Liver (tissue), 9 donors: ENCODE data around the gene OR52A1. TPM values are rescaled to one million over a fixed set of nuclear protein-coding genes. Genes with fewer than 3 reads are reported as not detected.

Source experiments
- DNase-seq: peaks from one replicate; pipeline ENCODE4 v3.0.0-alpha.2; 2017; ENCODE audit warnings: low spot score
- H3K27ac ChIP-seq, 2 donors: one replicate each; pipeline ENCODE4 v1.7.0; 2013; ENCODE audit warnings: inconsistent platforms in 2 of 2, low read length in 2 of 2, control low read depth in 1 of 2, low read depth in 1 of 2, mild to moderate bottlenecking in 1 of 2
- H3K27me3 ChIP-seq, 4 donors: one replicate each; pipeline versions ENCODE4 v1.6.1 to v1.7.0; 2013; ENCODE audit warnings: low read length in 3 of 4, inconsistent platforms in 1 of 4, mild to moderate bottlenecking in 1 of 4, moderate library complexity in 1 of 4; ENCODE audit not compliant: control insufficient read depth in 4 of 4, insufficient read depth in 4 of 4
- H3K36me3 ChIP-seq, 4 donors: one replicate each; pipeline versions ENCODE4 v1.6.1 to v1.7.0; 2013; ENCODE audit warnings: low read length in 3 of 4, mild to moderate bottlenecking in 3 of 4, low read depth in 1 of 4, moderate library complexity in 1 of 4; ENCODE audit not compliant: control insufficient read depth in 4 of 4, insufficient read depth in 3 of 4
- H3K4me1 ChIP-seq, 4 donors: one replicate each; pipeline versions ENCODE4 v1.6.1 to v1.7.0; 2013; ENCODE audit warnings: low read length in 3 of 4, mild to moderate bottlenecking in 3 of 4, moderate library complexity in 1 of 4; ENCODE audit not compliant: control insufficient read depth in 4 of 4, insufficient read depth in 4 of 4
- H3K4me3 ChIP-seq, 3 donors: one replicate each; pipeline versions ENCODE4 v1.6.1 to v1.7.0; 2013; ENCODE audit warnings: low read length in 3 of 3, control low read depth in 1 of 3, low read depth in 1 of 3, mild to moderate bottlenecking in 1 of 3
- H3K9ac ChIP-seq, 2 donors: one replicate each; pipeline ENCODE4 v1.7.0; 2013; ENCODE audit warnings: low read length in 2 of 2, mild to moderate bottlenecking in 2 of 2, moderate library complexity in 2 of 2, control low read depth in 1 of 2, low read depth in 1 of 2
- H3K9me3 ChIP-seq, 4 donors: one replicate each; pipeline versions ENCODE4 v1.6.1 to v1.7.0; 2013; ENCODE audit warnings: low read length in 3 of 4; ENCODE audit not compliant: control insufficient read depth in 4 of 4
- FOXA1 ChIP-seq: IDR thresholded peaks from 2 replicates; pipeline ENCODE4 v1.6.1; 2016; ENCODE audit warnings: antibody characterized with exemption
- HNF4A ChIP-seq, 2 donors: conservative IDR thresholded peaks; 2 replicates each; pipeline ENCODE4 v1.6.1; 2016; ENCODE audit warnings: antibody characterized with exemption in 2 of 2, mild to moderate bottlenecking in 2 of 2
- JUND ChIP-seq, 2 donors: IDR thresholded peaks; 2 replicates each; pipeline ENCODE4 v1.6.1; 2016; ENCODE audit warnings: antibody characterized with exemption in 2 of 2
- MAX ChIP-seq: IDR thresholded peaks from 2 replicates; pipeline ENCODE4 v1.6.1; 2016; ENCODE audit warnings: antibody characterized with exemption
- RAD21 ChIP-seq, 2 donors: IDR thresholded peaks; 2 replicates each; pipeline ENCODE4 v1.6.1; 2016; ENCODE audit warnings: antibody characterized with exemption in 2 of 2, mild to moderate bottlenecking in 2 of 2
- REST ChIP-seq: IDR thresholded peaks from 2 replicates; pipeline ENCODE4 v1.6.1; 2016; ENCODE audit warnings: antibody characterized with exemption, mild to moderate bottlenecking
- RXRA ChIP-seq, 2 donors: IDR thresholded peaks; 2 replicates each; pipeline ENCODE4 v1.6.1; 2017 to 2018; ENCODE audit warnings: antibody characterized with exemption in 2 of 2, mild to moderate bottlenecking in 1 of 2
- SP1 ChIP-seq: IDR thresholded peaks from 2 replicates; pipeline ENCODE4 v1.6.1; 2018; ENCODE audit warnings: antibody characterized with exemption, mild to moderate bottlenecking
- TAF1 ChIP-seq: conservative IDR thresholded peaks from 2 replicates; pipeline ENCODE4 v1.6.1; 2016; ENCODE audit warnings: antibody characterized with exemption, mild to moderate bottlenecking
- YY1 ChIP-seq: IDR thresholded peaks from 2 replicates; pipeline ENCODE4 v1.6.1; 2016; ENCODE audit warnings: antibody characterized with exemption, mild to moderate bottlenecking
- ZBTB33 ChIP-seq: IDR thresholded peaks from 2 replicates; pipeline ENCODE4 v1.6.1; 2016; ENCODE audit warnings: antibody characterized with exemption
- WGBS: extraction: QIAGEN DNeasy Blood & Tissue Kit; methylation state at CpG from one replicate; pipeline ENCODE4 v1.1.7; 2013; 5-methylcytosine and 5-hydroxymethylcytosine counted together
- polyA plus RNA-seq, 2 donors: library from polyadenylated mRNA; stranded (reverse) in 1 of 2; unstranded in 1 of 2; fragments of 200-250 nt in 1 of 2; fragments of >200 nt in 1 of 2; fragmentation: Nextera tagmentation in 1 of 2; extraction: Ambion mirVana in 1 of 2; gene quantifications; one replicate each; pipeline versions ENCODE4 v1.2.1 to v1.2.3, GENCODE V29; 2013 to 2015
- total RNA-seq, 2 donors: library from RNA; depleted of rRNA; stranded (reverse); fragments of >200 nt; gene quantifications; one replicate each; pipeline ENCODE4 v1.2.3, GENCODE V29; 2014
- donor health status: healthy.
- donor health status: healthy.
- donor health status: healthy.
- donor health status: healthy.
- donor health status: healthy.

Gene OR52A1
- total and polyA plus RNA-seq, 4 donors = not detected

- no peak for TF ChIP-seq ZBTB33
Observed at GRCh38 chr11:5196067-5196466, 41.5 kb upstream of the OR52A1 start (continued).

GRCh38 chr11:5192738-5193137, 38.2 kb upstream of the OR52A1 start:
- WGBS = 15% methylated on average over 1 of the region's 1 CpG
- Histone ChIP-seq H3K4me3 (no peak overlapping the region), H3K27ac (no peak overlapping the region), H3K9me3 (peaks cover 0 to 3% (median 1%) of the 10 kb centered on the region in 4 donors), H3K27me3 (peaks cover 0 to 5% (median 0%) of the 10 kb centered on the region in 4 donors), H3K4me1 (no peaks in the 10 kb centered on the region), H3K9ac (no peak overlapping the region), H3K36me3 (no peaks in the 10 kb centered on the region)
- TF ChIP-seq TAF1 (no peak), JUND (IDR thresholded peaks at IDR 0.05) (no peak), RAD21 (IDR thresholded peaks at IDR 0.05) (no peak), RXRA (IDR thresholded peaks at IDR 0.05) (no peak), HNF4A (conservative IDR thresholded peaks at IDR 0.05) (no peak)
- DNase-seq = no peak

- peaks cover 0 to 3% (median 0%) of the 10 kb centered on the region in 4 donors for H3K9me3 ChIP-seq
- no peaks in the 10 kb centered on the region for H3K27me3 ChIP-seq
- 90% methylated on average over 2 of the region's 2 CpGs for WGBS
- no peak for DNase-seq
- no peak overlapping the region for H3K27ac ChIP-seq
- TF ChIP-seq YY1 (no peak), MAX (no peak), REST (no peak), FOXA1 (no peak), SP1 (no peak), RAD21 (IDR thresholded peaks at IDR 0.05) (no peak)
- no peaks in the 10 kb centered on the region for H3K4me1 ChIP-seq
- H3K9ac ChIP-seq = no peak overlapping the region
- H3K36me3 ChIP-seq = no peaks in the 10 kb centered on the region
- no peak overlapping the region for H3K4me3 ChIP-seq
Observed at GRCh38 chr11:5188201-5188600, 33.6 kb upstream of the OR52A1 start.
